OCI-LY7 (cell line): Measurements from ENCODE around the gene MEGF8. TPM values are rescaled to one million over a fixed set of nuclear protein-coding genes. Genes with fewer than 3 reads are reported as not detected.
A peak's percentile ranks its signal among the peaks of the same experiment; 100 is the strongest.

Experiments
- BruUV-seq: library from RNA; stranded (reverse); fragments of 400-500 nt; replicated peaks from 2 replicates; lab custom pipeline; 2021; lab: Mats Ljungman, UMichigan
- CTCF ChIA-PET: fragments of 300-600 bp; sonication (Branson Sonifier 250); formaldehyde crosslinking; loops from one replicate; lab custom pipeline; 2022; ENCODE audit warnings: antibody characterized with exemption; ENCODE audit not compliant: unreplicated experiment; lab: Charles Lee
- POLR2A ChIA-PET: fragments of 300-600 bp; sonication (Branson Sonifier 250); formaldehyde crosslinking; loops from one replicate; lab custom pipeline; 2022; ENCODE audit warnings: antibody characterized with exemption; lab: Charles Lee
- DNase-seq: peaks from one replicate; pipeline ENCODE4 v3.0.0-alpha.2; 2015; ENCODE audit warnings: low spot score
- H2AFZ ChIP-seq: fragments of 200-600 bp; sonication (generic), shearing (Covaris generic); 2 replicates; pipeline ENCODE4 v1.6.1; 2014; ENCODE audit warnings: mild to moderate bottlenecking, antibody characterized with exemption, low read length, moderate library complexity
- H3K27ac ChIP-seq: fragments of 200-600 bp; sonication (generic); 2 replicates; pipeline ENCODE4 v1.5.1; 2014; ENCODE audit warnings: mixed run types, low read depth, mild to moderate bottlenecking, moderate library complexity, low read length, inconsistent platforms; ENCODE audit not compliant: poor library complexity, severe bottlenecking
- H3K36me3 ChIP-seq: fragments of 200-600 bp; sonication (generic); 2 replicates; pipeline ENCODE4 v1.6.1; 2014; ENCODE audit warnings: mild to moderate bottlenecking, antibody characterized with exemption, low read length, moderate library complexity, mixed read lengths; ENCODE audit not compliant: insufficient read depth
- H3K4me1 ChIP-seq: fragments of 200-600 bp; sonication (generic); 2 replicates; pipeline ENCODE4 v1.5.1; 2014; ENCODE audit warnings: mild to moderate bottlenecking, low read length; ENCODE audit not compliant: insufficient read depth, poor library complexity, severe bottlenecking
- H3K4me2 ChIP-seq: fragments of 200-600 bp; sonication (generic); 2 replicates; pipeline ENCODE4 v1.6.1; 2014; ENCODE audit warnings: mild to moderate bottlenecking, low read length
- H3K4me3 ChIP-seq: fragments of 200-600 bp; sonication (generic); 2 replicates; pipeline ENCODE4 v1.5.1; 2014; ENCODE audit warnings: mild to moderate bottlenecking, low read depth, low read length; ENCODE audit not compliant: poor library complexity, severe bottlenecking
- H3K79me2 ChIP-seq: fragments of 200-600 bp; sonication (generic); 2 replicates; pipeline ENCODE4 v1.6.1; 2016; ENCODE audit warnings: low read depth, mild to moderate bottlenecking, low read length, moderate library complexity, mixed read lengths; ENCODE audit not compliant: insufficient read depth
- H3K9me2 ChIP-seq: fragments of 200-600 bp; sonication (generic); 2 replicates; pipeline ENCODE4 v1.6.1; 2016; ENCODE audit warnings: mild to moderate bottlenecking, low read length, mixed read lengths; ENCODE audit not compliant: insufficient read depth
- H3K9me3 ChIP-seq: fragments of 200-600 bp; sonication (generic); 2 replicates; pipeline ENCODE4 v1.6.1; 2014; ENCODE audit warnings: mild to moderate bottlenecking, mixed run types, low read length, mixed read lengths
- H4K20me1 ChIP-seq: fragments of 200-600 bp; sonication (generic); 2 replicates; pipeline ENCODE4 v1.6.1; 2014; ENCODE audit warnings: mild to moderate bottlenecking, antibody characterized with exemption, low read length, moderate library complexity, mixed read lengths; ENCODE audit not compliant: insufficient read depth
- CTCF ChIP-seq: fragments of 200-600 bp; sonication (generic); conservative IDR thresholded peaks from 2 replicates; pipeline ENCODE4 v1.5.1; 2014; ENCODE audit warnings: mild to moderate bottlenecking, antibody characterized with exemption, low read length, moderate library complexity, mixed read lengths
- EZH2phosphoT487 ChIP-seq: fragments of 200-600 bp; sonication (generic); IDR thresholded peaks from 2 replicates; pipeline ENCODE4 v1.6.1; 2018; ENCODE audit warnings: low read depth, borderline replicate concordance, mild to moderate bottlenecking, mixed run types, antibody characterized with exemption, low read length, moderate library complexity, mixed read lengths
- intact Hi-C: fragments of 100-400 bp; cut with micrococcal nuclease; formaldehyde crosslinking; loops from one replicate; pipeline ENCODE4 v1.10.0; 2022; ENCODE audit not compliant: unreplicated experiment
- total RNA-seq, 2 experiments: library from RNA; depleted of rRNA in 1 of 2; stranded (reverse); fragments of >200 nt in 1 of 2; shearing (Covaris generic) in 1 of 2; gene quantifications; 2 replicates each; pipeline ENCODE4 v1.2.3, GENCODE V29; 2014 to 2022

MEGF8 gene
- total RNA-seq, 2 experiments from 2014 or later: 10.5 to 14.7 TPM

GRCh38 chr19:42283188-42284065 is 42.0 kb upstream of the MEGF8 start:
- peaks cover 17% of the 10 kb centered on the region for H3K79me2 ChIP-seq
- no peak overlapping the region for H2AFZ ChIP-seq
- H3K9me3 ChIP-seq: no peaks in the 10 kb centered on the region

GRCh38 chr19:42284066-42284501 is 41.4 kb upstream of the MEGF8 start:
- H4K20me1 ChIP-seq: peaks cover 10% of the 10 kb centered on the region; the same call in 1 of the 2 replicates

More at GRCh38 chr19:42283188-42284065, 42.0 kb upstream of the MEGF8 start:
- BruUV-seq: no TSS peak
- intact Hi-C loops: loop anchor here (1.0 to 10.0 kb wide), 2 partner anchors 154 to 419 kb away; partner anchors contain the start of gene RPS19
- ChIA-PET CTCF (no interaction called here), POLR2A (interaction anchor here (0.6 kb wide), 1 partner anchor 1019 kb away, joined by 3 read pairs; no protein-coding TSS in a partner anchor)
- peaks cover 10% of the 10 kb centered on the region; the same call in 1 of the 2 replicates for H4K20me1 ChIP-seq
- peaks cover 18% of the 10 kb centered on the region for H3K36me3 ChIP-seq
- peaks cover 59% of the 10 kb centered on the region for H3K4me1 ChIP-seq
- no peaks in the 10 kb centered on the region for H3K9me2 ChIP-seq
- H3K4me2 ChIP-seq: peak overlapping the region; percentile 93
- TF ChIP-seq CTCF: peak; percentile 33; the same call in 1 of the 2 replicates
- no peak for TF ChIP-seq EZH2phosphoT487
- peak overlapping the region; percentile 82 for H3K27ac ChIP-seq
- DNase-seq: peak; percentile 97
- peak overlapping the region; percentile 69 for H3K4me3 ChIP-seq

More at GRCh38 chr19:42284066-42284501, 41.4 kb upstream of the MEGF8 start:
- Histone ChIP-seq H3K9me3 (no peaks in the 10 kb centered on the region), H3K4me2 (no peak overlapping the region; the same call in 1 of the 2 replicates), H3K36me3 (peaks cover 25% of the 10 kb centered on the region), H3K4me3 (peak overlapping the region; percentile 62), H3K79me2 (peaks cover 17% of the 10 kb centered on the region), H3K27ac (peak overlapping the region; percentile 50), H2AFZ (no peak overlapping the region), H3K9me2 (no peaks in the 10 kb centered on the region), H3K4me1 (peaks cover 52% of the 10 kb centered on the region)
- BruUV-seq: no TSS peak
- CTCF ChIA-PET: no interaction called here
- intact Hi-C loops: loop anchor here (1.0 to 10.0 kb wide), 2 partner anchors 155 to 419 kb away; partner anchors contain the start of gene RPS19
- no peak for TF ChIP-seq EZH2phosphoT487
- no peak for TF ChIP-seq CTCF
- DNase-seq: peak; percentile 86
- POLR2A ChIA-PET: no interaction called here
